AG04449 (cell line): ENCODE data around the gene FAM120AOS.

Experiments used
- CTCF ChIA-PET: fragments of 350-600 bp; formaldehyde crosslinking; extraction: SDS; loops from one replicate; lab custom pipeline; 2021; ENCODE audit warnings: antibody characterized with exemption; lab: Yijun Ruan, JAX
- POLR2A ChIA-PET: fragments of 400-600, 350-600 bp; formaldehyde crosslinking; extraction: SDS; loops from one replicate; lab custom pipeline; 2020; ENCODE audit warnings: antibody characterized with exemption, inconsistent platforms; lab: Yijun Ruan, JAX
- DNase-seq: peaks from one replicate; pipeline ENCODE4 v3.0.0-alpha.2; 2010; ENCODE audit warnings: low read depth, low spot score
- H3K4me3 ChIP-seq: 2 replicates; pipeline ENCODE4 v1.5.1; 2011; ENCODE audit warnings: low read depth, mild to moderate bottlenecking, control low read depth, low read length
- CTCF ChIP-seq: IDR thresholded peaks from one replicate; pipeline ENCODE4 v1.5.1; 2011; ENCODE audit warnings: mild to moderate bottlenecking, moderate library complexity, low read length, control low read depth, inconsistent platforms; ENCODE audit not compliant: insufficient read depth; ENCODE audit errors: missing control alignments

The FAM120AOS gene

GRCh38 chr9:93480262-93480661, 26.9 kb upstream of the FAM120AOS start:
- no peak for DNase-seq
- no peak for TF ChIP-seq CTCF
- POLR2A ChIA-PET: no interaction called here
- no peak overlapping the region for H3K4me3 ChIP-seq
- CTCF ChIA-PET: no interaction called here

- CTCF ChIA-PET: no interaction called here
- POLR2A ChIA-PET: no interaction called here
- no peak overlapping the region for H3K4me3 ChIP-seq
- no peak for DNase-seq
- no peak for TF ChIP-seq CTCF
These were observed 26.3 kb upstream of the FAM120AOS start for GRCh38 chr9:93479726-93480125.

GRCh38 chr9:93477397-93477796, 24.0 kb upstream of the FAM120AOS start:
- POLR2A ChIA-PET: no interaction called here
- no peak for DNase-seq
- no peak overlapping the region for H3K4me3 ChIP-seq
- no peak for TF ChIP-seq CTCF
- CTCF ChIA-PET: interaction anchor here (0.6 to 2.7 kb wide), 4 partner anchors 8 to 89 kb away, joined by 3 to 11 read pairs (median 4); partner anchors contain the start of gene FAM120AOS

- DNase-seq: no peak
- no peak for TF ChIP-seq CTCF
- ChIA-PET CTCF (interaction anchor here (1.0 to 2.7 kb wide), 3 partner anchors 8 to 89 kb away, joined by 3 to 11 read pairs (median 4); partner anchors contain the start of gene FAM120AOS), POLR2A (no interaction called here)
- no peak overlapping the region for H3K4me3 ChIP-seq
These were observed 23.5 kb upstream of the FAM120AOS start for GRCh38 chr9:93476924-93477323.

- DNase-seq: no peak
- TF ChIP-seq CTCF: no peak
- ChIA-PET POLR2A (no interaction called here), CTCF (interaction anchor here (2.7 kb wide), 1 partner anchor 90 kb away, joined by 11 read pairs; no protein-coding TSS in a partner anchor)
- no peak overlapping the region for H3K4me3 ChIP-seq
These were observed 22.5 kb upstream of the FAM120AOS start for GRCh38 chr9:93475856-93476255.

- no peak for DNase-seq
- no peak overlapping the region for H3K4me3 ChIP-seq
- ChIA-PET POLR2A (no interaction called here), CTCF (no interaction called here)
- TF ChIP-seq CTCF: no peak
These were observed 21.7 kb upstream of the FAM120AOS start for GRCh38 chr9:93475108-93475507.
